OCI-LY3 (cell line): ENCODE results near the gene FANCE.

Source experiments
- H2AFZ ChIP-seq: fragments of 200-600, 300-600 bp; shearing (Covaris generic); 2 replicates; pipeline ENCODE4 v1.6.0; 2014; ENCODE audit warnings: antibody characterized with exemption, low read depth, low read length
- H3K27ac ChIP-seq: fragments of 200-600, 300-600 bp; sonication (generic); 2 replicates; pipeline ENCODE4 v1.5.1; 2014; ENCODE audit warnings: mild to moderate bottlenecking, low read length, moderate library complexity, mixed read lengths
- H3K27me3 ChIP-seq: fragments of 200-600, 300-600 bp; sonication (generic); 2 replicates; pipeline ENCODE4 v1.6.1; 2014; ENCODE audit warnings: low read depth, low read length, mixed read lengths
- H3K36me3 ChIP-seq: fragments of 200-600, 300-600 bp; sonication (generic); replicated peaks from 2 replicates; pipeline ENCODE3; 2014; ENCODE audit warnings: low read depth, low read length, mixed read lengths
- H3K4me1 ChIP-seq: fragments of 300-600, 200-600 bp; sonication (generic); 2 replicates; pipeline ENCODE4 v1.6.1; 2014; ENCODE audit warnings: low read length, mixed read lengths
- H3K4me2 ChIP-seq: fragments of 200-600, 300-600 bp; sonication (generic); 2 replicates; pipeline ENCODE4 v1.6.1; 2014; ENCODE audit warnings: low read length, mixed read lengths
- H3K4me3 ChIP-seq: fragments of 300-600, 200-600 bp; sonication (generic); 2 replicates; pipeline ENCODE4 v1.5.1; 2014; ENCODE audit warnings: antibody characterized with exemption, mild to moderate bottlenecking, low read length, moderate library complexity
- H3K79me2 ChIP-seq: fragments of 300-600, 200-600 bp; shearing (Covaris generic); 2 replicates; pipeline ENCODE4 v1.6.1; 2014; ENCODE audit warnings: mild to moderate bottlenecking, low read length, mixed read lengths
- H3K9ac ChIP-seq: fragments of 300-600, 200-600 bp; shearing (Covaris generic); 2 replicates; pipeline ENCODE4 v1.6.0; 2014; ENCODE audit warnings: mild to moderate bottlenecking, low read length, moderate library complexity
- H3K9me3 ChIP-seq: fragments of 200-600, 300-600 bp; shearing (Covaris generic); 2 replicates; pipeline ENCODE4 v1.6.1; 2014; ENCODE audit warnings: low read length, mixed read lengths; ENCODE audit not compliant: insufficient read depth
- H4K20me1 ChIP-seq: fragments of 200-600, 300-600 bp; sonication (generic); 2 replicates; pipeline ENCODE4 v1.6.1; 2016; ENCODE audit warnings: low read length, mixed read lengths; ENCODE audit not compliant: insufficient read depth
- EZH2phosphoT487 ChIP-seq: fragments of 200-600 bp; shearing (Covaris generic); IDR thresholded peaks from 2 replicates; pipeline ENCODE4 v1.6.1; 2018; ENCODE audit warnings: antibody characterized with exemption, mixed run types, low read depth
- TF ChIP-seq, protein P1 (sequence below): fragments of 200-600, 300-600 bp; sonication (generic); IDR thresholded peaks from 2 replicates; pipeline ENCODE4 v1.5.1; 2014; ENCODE audit warnings: antibody characterized with exemption, low read length, low read depth

The FANCE gene

DNA sequence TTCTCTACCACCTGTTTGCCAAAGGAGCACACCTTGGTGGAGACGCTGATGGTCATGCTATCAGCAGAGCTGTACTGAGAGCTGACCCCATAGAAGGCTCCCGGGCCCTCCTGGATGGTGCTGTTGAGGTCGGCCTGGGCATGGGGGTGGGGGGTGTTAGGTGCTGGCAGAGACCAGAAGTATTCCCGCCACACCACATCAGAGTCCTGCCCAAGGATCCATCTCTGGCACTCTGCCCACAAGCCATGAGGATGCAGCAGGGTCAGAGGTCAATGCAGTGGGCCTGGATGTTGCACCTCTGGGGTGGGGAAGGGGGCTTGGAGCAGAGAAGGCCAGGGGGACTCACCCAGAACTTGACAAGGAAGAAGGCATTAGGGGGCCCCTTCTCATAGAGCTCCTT is 23.4 kb downstream of the FANCE start:
- Histone ChIP-seq H3K27ac (no peak overlapping the region), H3K9ac (no peak overlapping the region), H3K36me3 (peaks cover 21% of the 10 kb centered on the region), H3K4me3 (no peak overlapping the region), H2AFZ (no peak overlapping the region), H3K4me1 (peaks cover 13% of the 10 kb centered on the region), H3K9me3 (no peaks in the 10 kb centered on the region), H3K27me3 (no peaks in the 10 kb centered on the region), H3K4me2 (no peak overlapping the region), H4K20me1 (peaks cover 28% of the 10 kb centered on the region), H3K79me2 (peaks cover 15% of the 10 kb centered on the region; the same call in 1 of the 2 replicates)
- TF ChIP-seq, protein P1, sequence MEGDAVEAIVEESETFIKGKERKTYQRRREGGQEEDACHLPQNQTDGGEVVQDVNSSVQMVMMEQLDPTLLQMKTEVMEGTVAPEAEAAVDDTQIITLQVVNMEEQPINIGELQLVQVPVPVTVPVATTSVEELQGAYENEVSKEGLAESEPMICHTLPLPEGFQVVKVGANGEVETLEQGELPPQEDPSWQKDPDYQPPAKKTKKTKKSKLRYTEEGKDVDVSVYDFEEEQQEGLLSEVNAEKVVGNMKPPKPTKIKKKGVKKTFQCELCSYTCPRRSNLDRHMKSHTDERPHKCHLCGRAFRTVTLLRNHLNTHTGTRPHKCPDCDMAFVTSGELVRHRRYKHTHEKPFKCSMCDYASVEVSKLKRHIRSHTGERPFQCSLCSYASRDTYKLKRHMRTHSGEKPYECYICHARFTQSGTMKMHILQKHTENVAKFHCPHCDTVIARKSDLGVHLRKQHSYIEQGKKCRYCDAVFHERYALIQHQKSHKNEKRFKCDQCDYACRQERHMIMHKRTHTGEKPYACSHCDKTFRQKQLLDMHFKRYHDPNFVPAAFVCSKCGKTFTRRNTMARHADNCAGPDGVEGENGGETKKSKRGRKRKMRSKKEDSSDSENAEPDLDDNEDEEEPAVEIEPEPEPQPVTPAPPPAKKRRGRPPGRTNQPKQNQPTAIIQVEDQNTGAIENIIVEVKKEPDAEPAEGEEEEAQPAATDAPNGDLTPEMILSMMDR = no peak

DNA sequence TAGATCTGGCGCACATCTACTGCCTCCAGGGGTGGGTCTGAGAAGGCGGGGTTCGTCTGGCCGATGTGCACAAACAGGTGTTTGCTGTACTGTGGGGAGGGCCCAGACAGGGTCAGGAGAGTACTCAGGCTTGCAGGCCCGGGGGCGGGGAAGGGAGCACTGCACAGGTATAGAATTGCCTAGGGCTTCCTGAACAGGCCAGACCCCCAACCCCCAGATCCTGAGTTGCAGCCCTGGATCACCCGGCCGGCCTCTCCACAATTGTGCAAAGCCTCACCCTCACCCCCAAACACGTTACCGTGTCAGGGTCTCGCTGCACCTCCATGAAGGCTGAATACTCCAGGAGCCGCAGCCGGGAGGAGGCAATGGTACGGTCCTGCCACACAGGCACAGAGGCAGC is 23.9 kb downstream of the FANCE start:
- H3K4me2 ChIP-seq = no peak overlapping the region
- peaks cover 16% of the 10 kb centered on the region for H3K36me3 ChIP-seq
- TF ChIP-seq, protein P1 = no peak
- no peaks in the 10 kb centered on the region for H3K27me3 ChIP-seq
- H3K9ac ChIP-seq = no peak overlapping the region
- no peak overlapping the region for H2AFZ ChIP-seq
- no peak overlapping the region for H3K4me3 ChIP-seq
- H4K20me1 ChIP-seq = peaks cover 24% of the 10 kb centered on the region
- H3K9me3 ChIP-seq = no peaks in the 10 kb centered on the region
- H3K79me2 ChIP-seq = peaks cover 11% of the 10 kb centered on the region; the same call in 1 of the 2 replicates
- peaks cover 8% of the 10 kb centered on the region for H3K4me1 ChIP-seq
- no peak overlapping the region for H3K27ac ChIP-seq

GRCh38 chr6:35477028-35477427 is 24.9 kb downstream of the FANCE start:
- Histone ChIP-seq H3K4me3 (no peak overlapping the region), H3K27ac (no peak overlapping the region), H3K36me3 (peaks cover 9% of the 10 kb centered on the region), H4K20me1 (peaks cover 13% of the 10 kb centered on the region), H3K9ac (no peak overlapping the region), H3K79me2 (peaks cover 3% of the 10 kb centered on the region; the same call in 1 of the 2 replicates), H3K9me3 (no peaks in the 10 kb centered on the region), H3K4me2 (no peak overlapping the region), H2AFZ (no peak overlapping the region), H3K27me3 (no peaks in the 10 kb centered on the region), H3K4me1 (peaks cover 4% of the 10 kb centered on the region; the same call in 1 of the 2 replicates)
- TF ChIP-seq, protein P1 = no peak
- TF ChIP-seq EZH2phosphoT487 = no peak

GRCh38 chr6:35477551-35478179 is 25.5 kb downstream of the FANCE start:
- H4K20me1 ChIP-seq = peaks cover 7% of the 10 kb centered on the region
- no peak for TF ChIP-seq EZH2phosphoT487
- TF ChIP-seq, protein P1 = no peak
- no peak overlapping the region for H2AFZ ChIP-seq
- no peaks in the 10 kb centered on the region for H3K27me3 ChIP-seq
- H3K4me2 ChIP-seq = no peak overlapping the region
- no peaks in the 10 kb centered on the region for H3K4me1 ChIP-seq
- no peaks in the 10 kb centered on the region for H3K9me3 ChIP-seq
- H3K9ac ChIP-seq = no peak overlapping the region
- no peaks in the 10 kb centered on the region for H3K79me2 ChIP-seq
- H3K4me3 ChIP-seq = no peak overlapping the region
- peaks cover 3% of the 10 kb centered on the region for H3K36me3 ChIP-seq
- H3K27ac ChIP-seq = no peak overlapping the region
